H1 (cell line): ENCODE measurements around the gene GRID1. TPM values are rescaled to one million over a fixed set of nuclear protein-coding genes. Genes with fewer than 3 reads are reported as not detected.

Experiments used
- CTCF ChIA-PET: fragments of 300-600 bp; sonication (Branson Sonifier 250); formaldehyde crosslinking; loops from one replicate; lab custom pipeline; 2021; ENCODE audit not compliant: partially characterized antibody; lab: Charles Lee
- POLR2A ChIA-PET: fragments of 300-600 bp; sonication (Branson Sonifier 250); formaldehyde crosslinking; loops from one replicate; lab custom pipeline; 2021; ENCODE audit warnings: inconsistent platforms; ENCODE audit not compliant: partially characterized antibody; lab: Charles Lee
- DNase-seq, 2 experiments: peaks; one replicate each; pipeline versions ENCODE4 v3.0.0 to v3.0.0-alpha.2; 2010 to 2022; ENCODE audit warnings: low spot score in 2 of 2, low read depth in 1 of 2, mixed read lengths in 1 of 2
- FAIRE-seq: peaks from 2 replicates; lab custom pipeline; 2011; peaks lifted over from hg19 to GRCh38; lab: Jason Lieb, UNC
- H2AFZ ChIP-seq: 2 replicates; pipeline ENCODE4 v1.8.1; 2012; ENCODE audit warnings: low read length, inconsistent platforms
- H2AK5ac ChIP-seq: 2 replicates; pipeline ENCODE4 v1.6.1; 2013; ENCODE audit warnings: low read depth, low read length
- H2BK120ac ChIP-seq: replicated peaks from 2 replicates; pipeline ENCODE3; 2013; ENCODE audit warnings: low read depth, low read length, inconsistent platforms
- H2BK12ac ChIP-seq: 2 replicates; pipeline ENCODE4 v1.6.1; 2013; ENCODE audit warnings: low read depth, low read length
- H2BK15ac ChIP-seq: 2 replicates; pipeline ENCODE4 v1.6.1; 2013; ENCODE audit warnings: low read length
- H2BK20ac ChIP-seq: 2 replicates; pipeline ENCODE4 v1.6.1; 2013; ENCODE audit warnings: low read length
- H2BK5ac ChIP-seq: 2 replicates; pipeline ENCODE4 v1.6.1; 2013; ENCODE audit warnings: low read depth, low read length
- H3K14ac ChIP-seq: 2 replicates; pipeline ENCODE4 v1.6.1; 2013; ENCODE audit warnings: inconsistent platforms; ENCODE audit not compliant: insufficient read length
- H3K18ac ChIP-seq: 2 replicates; pipeline ENCODE4 v1.6.1; 2013; ENCODE audit warnings: low read length; ENCODE audit errors: extremely low read depth
- H3K23ac ChIP-seq: 2 replicates; pipeline ENCODE4 v1.6.1; 2013; ENCODE audit warnings: inconsistent platforms; ENCODE audit not compliant: insufficient read length
- H3K23me2 ChIP-seq: 2 replicates; pipeline ENCODE4 v1.6.1; 2013; ENCODE audit warnings: low read depth, low read length
- H3K27ac ChIP-seq: 2 replicates; pipeline ENCODE4 v1.6.1; 2011; ENCODE audit warnings: low read depth, low read length, inconsistent platforms
- H3K27me3 ChIP-seq, 4 experiments: replicated peaks in 1 of 4; 1 replicate in 1 of 4; 2 replicates in 3 of 4; pipeline versions ENCODE4 v1.6.1 to v1.8.1; 2011 to 2013; ENCODE audit warnings: low read length in 3 of 4, mild to moderate bottlenecking in 3 of 4, inconsistent platforms in 2 of 4, mixed read lengths in 2 of 4, moderate library complexity in 1 of 4; ENCODE audit not compliant: control insufficient read depth in 3 of 4, insufficient read depth in 3 of 4; ENCODE audit errors: extremely low read depth in 1 of 4
- H3K36me3 ChIP-seq, 4 experiments: 2 replicates each; pipeline versions ENCODE4 v1.6.1 to v1.8.1; 2011 to 2013; ENCODE audit warnings: mild to moderate bottlenecking in 4 of 4, low read length in 3 of 4, moderate library complexity in 2 of 4, control low read depth in 1 of 4, inconsistent platforms in 1 of 4; ENCODE audit not compliant: insufficient read depth in 4 of 4, control insufficient read depth in 2 of 4
- H3K4ac ChIP-seq: replicated peaks from 2 replicates; pipeline ENCODE3; 2013; ENCODE audit warnings: low read length, low read depth, mixed read lengths, inconsistent platforms; ENCODE audit not compliant: insufficient read length
- H3K4me1 ChIP-seq, 4 experiments: replicated peaks in 1 of 4; 1 replicate in 1 of 4; 2 replicates in 3 of 4; pipeline versions ENCODE4 v1.6.1 to v1.8.1; 2011 to 2013; ENCODE audit warnings: low read length in 3 of 4, inconsistent platforms in 2 of 4, mixed read lengths in 1 of 4; ENCODE audit not compliant: insufficient read depth in 4 of 4, control insufficient read depth in 3 of 4
- H3K4me2 ChIP-seq, 2 experiments: 2 replicates each; pipeline versions ENCODE4 v1.6.1 to v1.8.1; 2011 to 2013; ENCODE audit warnings: low read depth in 2 of 2, low read length in 2 of 2, control low read depth in 1 of 2, inconsistent platforms in 1 of 2, mild to moderate bottlenecking in 1 of 2; ENCODE audit not compliant: insufficient read depth in 1 of 2
- H3K4me3 ChIP-seq, 4 experiments: fragments of 200-600, 300-600 bp in 1 of 4; sonication (generic), shearing (Covaris generic), sonication (Bioruptor Twin) in 1 of 4; 2 replicates each; pipeline versions ENCODE4 v1.5.1 to v1.8.1; 2011 to 2016; ENCODE audit warnings: low read length in 4 of 4, low read depth in 3 of 4, control low read depth in 2 of 4, inconsistent platforms in 2 of 4, mild to moderate bottlenecking in 2 of 4, mixed read lengths in 1 of 4, moderate library complexity in 1 of 4; ENCODE audit not compliant: insufficient read depth in 2 of 4; ENCODE audit errors: extremely low read depth in 1 of 4
- H3K56ac ChIP-seq: replicated peaks from 2 replicates; pipeline ENCODE3; 2013; ENCODE audit warnings: low read depth, mild to moderate bottlenecking, mixed read lengths, low read length, inconsistent platforms; ENCODE audit not compliant: insufficient read length
- H3K79me1 ChIP-seq: 2 replicates; pipeline ENCODE4 v1.6.1; 2013; ENCODE audit warnings: low read depth, low read length, control low read depth
- H3K79me2 ChIP-seq, 2 experiments: 2 replicates each; pipeline versions ENCODE4 v1.6.1 to v1.8.1; 2012 to 2013; ENCODE audit warnings: low read length in 2 of 2, mild to moderate bottlenecking in 2 of 2, inconsistent platforms in 1 of 2; ENCODE audit not compliant: insufficient read depth in 2 of 2, control insufficient read depth in 1 of 2
- H3K9ac ChIP-seq, 4 experiments: replicated peaks in 1 of 4; 1 replicate in 1 of 4; 2 replicates in 3 of 4; pipeline versions ENCODE4 v1.6.1 to v1.8.1; 2011 to 2013; ENCODE audit warnings: low read depth in 3 of 4, low read length in 3 of 4, control low read depth in 2 of 4, mild to moderate bottlenecking in 2 of 4, moderate library complexity in 2 of 4, inconsistent platforms in 1 of 4; ENCODE audit errors: extremely low read depth in 1 of 4
- H3K9me3 ChIP-seq, 2 experiments: 2 replicates each; pipeline versions ENCODE4 v1.6.1 to v1.8.1; 2012 to 2013; ENCODE audit warnings: mild to moderate bottlenecking in 2 of 2, moderate library complexity in 2 of 2, control low read depth in 1 of 2, inconsistent platforms in 1 of 2, low read depth in 1 of 2, low read length in 1 of 2, mixed read lengths in 1 of 2; ENCODE audit not compliant: insufficient read depth in 2 of 2
- H4K20me1 ChIP-seq, 2 experiments: replicated peaks in 1 of 2; 2 replicates each; pipeline versions ENCODE3 to v1.8.1; 2011 to 2013; ENCODE audit warnings: inconsistent platforms in 2 of 2, low read length in 2 of 2, mild to moderate bottlenecking in 1 of 2; ENCODE audit not compliant: insufficient read depth in 2 of 2, control insufficient read depth in 1 of 2
- H4K5ac ChIP-seq: 2 replicates; pipeline ENCODE4 v1.6.1; 2013; ENCODE audit warnings: low read length, low read depth, mixed read lengths, inconsistent platforms; ENCODE audit not compliant: insufficient read length
- H4K8ac ChIP-seq: 2 replicates; pipeline ENCODE4 v1.8.0; 2013; ENCODE audit warnings: mild to moderate bottlenecking, moderate library complexity, low read length, inconsistent platforms; ENCODE audit not compliant: insufficient read depth; ENCODE audit errors: extremely low read depth
- H4K91ac ChIP-seq: replicated peaks from 2 replicates; pipeline ENCODE3; 2013; ENCODE audit warnings: low read length, mixed read lengths, inconsistent platforms; ENCODE audit not compliant: insufficient read length
- CHD1 ChIP-seq: IDR thresholded peaks from 2 replicates; pipeline ENCODE4 v1.6.1; 2012; ENCODE audit warnings: low read depth, low read length, improper control_type of control experiment
- E2F6 ChIP-seq: IDR thresholded peaks from 2 replicates; pipeline ENCODE4 v1.6.1; 2012; ENCODE audit warnings: inconsistent platforms
- HDAC2 ChIP-seq, 2 experiments: fragments of 300-600 bp in 1 of 2; sonication (generic) in 1 of 2; IDR thresholded peaks; 2 replicates each; pipeline ENCODE4 v1.6.1; 2011 to 2012; ENCODE audit warnings: low read depth in 2 of 2, low read length in 2 of 2, mild to moderate bottlenecking in 2 of 2, moderate library complexity in 2 of 2, borderline replicate concordance in 1 of 2, inconsistent platforms in 1 of 2
- JUND ChIP-seq: IDR thresholded peaks from 2 replicates; pipeline ENCODE4 v1.6.1; 2011; ENCODE audit warnings: mild to moderate bottlenecking, improper control_type of control experiment, low read length
- KDM5A ChIP-seq: fragments of 200-600 bp; IDR thresholded peaks from 2 replicates; pipeline ENCODE4 v1.7.1; 2012; ENCODE audit warnings: mild to moderate bottlenecking, low read length, inconsistent platforms, mixed read lengths
- SUZ12 ChIP-seq: fragments of 200-600 bp; sonication (generic); IDR thresholded peaks from 2 replicates; pipeline ENCODE4 v1.6.1; 2012; ENCODE audit warnings: mild to moderate bottlenecking, inconsistent platforms, low read length, moderate library complexity, mixed read lengths
- TAF1 ChIP-seq: IDR thresholded peaks from 2 replicates; pipeline ENCODE4 v1.6.1; 2011; ENCODE audit warnings: mild to moderate bottlenecking, low read depth, low read length
- TEAD4 ChIP-seq: IDR thresholded peaks from 2 replicates; pipeline ENCODE4 v1.6.1; 2012; ENCODE audit warnings: low read depth, low read length, inconsistent platforms, mixed read lengths
- WGBS, 2 experiments: shearing (Covaris generic) in 1 of 2; methylation state at CpG; one replicate each; pipeline versions ENCODE4 v1.1.6 to v1.1.7; 2013 to 2015; ENCODE audit warnings: low lambda C conversion rate in 2 of 2, mixed read lengths in 2 of 2, inconsistent platforms in 1 of 2, low coverage in 1 of 2, missing lambda C conversion rate in 1 of 2; ENCODE audit not compliant: insufficient replicate concordance in 2 of 2, insufficient coverage in 1 of 2, insufficient read length in 1 of 2; ENCODE audit errors: extremely low coverage in 1 of 2, missing lambda C conversion rate in 1 of 2; 5-methylcytosine and 5-hydroxymethylcytosine counted together
- polyA plus RNA-seq, 7 experiments: library from polyadenylated mRNA; depleted of rRNA in 3 of 7; stranded (reverse) in 5 of 7; unstranded in 2 of 7; fragments of >200 nt in 5 of 7; fragments of 200-250 nt in 2 of 7; gene quantifications; 1 replicate in 5 of 7; 2 replicates in 1 of 7; 4 replicates in 1 of 7; pipeline versions ENCODE4 v1.2.1 to v1.2.3, GENCODE V29; 2011 to 2013; ENCODE audit warnings: missing spikeins in 2 of 7, mixed read lengths in 2 of 7
- total RNA-seq: library from RNA; stranded (reverse); fragmentation: NEBNext Ultra II Directional; extraction: Animal tissue kit (Norgen Biotek cat#: 25700); gene quantifications from 2 replicates; pipeline ENCODE4 v1.2.1, GENCODE V29; 2021

GRID1 gene
- total and polyA plus RNA-seq, 2 of the 8 experiments (the other 6 are each of a cell fraction or from before 2014, with no cell fraction given) = 0.22 to 0.30 TPM

DNA sequence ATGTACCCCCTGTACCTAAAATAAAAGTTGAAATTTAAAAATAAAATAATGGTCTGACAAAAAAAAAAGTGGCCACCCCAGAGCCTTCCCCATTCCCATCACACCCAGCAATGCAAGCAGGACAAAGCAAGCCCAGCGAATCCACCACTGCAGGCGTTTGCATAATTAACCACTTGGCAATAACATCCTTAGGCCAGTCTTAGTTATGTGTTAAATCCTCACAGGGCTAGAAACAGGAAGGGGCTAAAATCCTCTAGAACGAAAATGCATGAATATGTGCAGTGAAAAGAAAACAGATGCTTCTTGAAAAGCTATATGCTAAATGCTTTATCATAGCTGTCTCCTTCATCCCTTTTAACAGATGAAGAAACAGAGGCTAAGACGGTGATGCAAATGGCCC is 229.7 kb downstream of the GRID1 start:
- H3K4ac ChIP-seq = no peak overlapping the region
- no peak overlapping the region for H3K9ac ChIP-seq
- WGBS, 2 experiments = 86% methylated on average over 4 of the region's 4 CpGs; no CpG with 5 or more reads in 1 of the 2 experiments

More for the DNA sequence above, 229.7 kb downstream of the GRID1 start:
- H2AFZ ChIP-seq = no peak overlapping the region
- H3K23ac ChIP-seq = no peak overlapping the region
- no peaks in the 10 kb centered on the region for H3K79me2 ChIP-seq
- H3K36me3 ChIP-seq = no peaks in the 10 kb centered on the region
- H3K27ac ChIP-seq = no peak overlapping the region
- no peak overlapping the region for H2AK5ac ChIP-seq
- H3K14ac ChIP-seq = no peak overlapping the region
- no peak overlapping the region for H2BK12ac ChIP-seq
- TF ChIP-seq HDAC2 (IDR thresholded peaks at IDR 0.05; ENCODE audit: borderline replicate concordance in 1 of 2, low read depth in 2 of 2, low read length in 2 of 2) (no peak), E2F6 (no peak), TEAD4 (no peak), CHD1 (no peak), SUZ12 (no peak), TAF1 (no peak), KDM5A (no peak), JUND (no peak)
- FAIRE-seq (no peak), DNase-seq (no peak)
- H2BK15ac ChIP-seq = no peak overlapping the region
- H3K27me3 ChIP-seq = no peaks in the 10 kb centered on the region
- H2BK120ac ChIP-seq = no peak overlapping the region
- H3K56ac ChIP-seq = no peak overlapping the region
- no peaks in the 10 kb centered on the region for H3K4me1 ChIP-seq
- no peak overlapping the region for H4K5ac ChIP-seq
- H4K91ac ChIP-seq = no peak overlapping the region
- H2BK20ac ChIP-seq = no peak overlapping the region
- no peaks in the 10 kb centered on the region for H3K9me3 ChIP-seq
- ChIA-PET CTCF (interaction anchor here (0.9 to 3.2 kb wide), 9 partner anchors 13 to 350 kb away, joined by 3 to 15 read pairs (median 3); no protein-coding TSS in a partner anchor), POLR2A (no interaction called here)
- H3K4me3 ChIP-seq = no peak overlapping the region
- H3K4me2 ChIP-seq = no peak overlapping the region
- no peaks in the 10 kb centered on the region for H4K20me1 ChIP-seq
- no peak overlapping the region for H4K8ac ChIP-seq
- no peak overlapping the region for H3K18ac ChIP-seq
- H3K23me2 ChIP-seq = peaks cover 3% of the 10 kb centered on the region; the same call in 1 of the 2 replicates
- no peak overlapping the region for H2BK5ac ChIP-seq
- H3K79me1 ChIP-seq = no peaks in the 10 kb centered on the region
